GM23338 (cell line): ENCODE results near the gene ITGB1BP1. TPM values are rescaled to one million over a fixed set of nuclear protein-coding genes. Genes with fewer than 3 reads are reported as not detected.

Experiments
- ATAC-seq: fragments of 200-7000 bp; cut with Tn5 transposase; 3 replicates; pipeline ENCODE4 v1.9.1; 2020
- DNase-seq: peaks from one replicate; pipeline ENCODE4 v3.0.0-alpha.2; 2015; ENCODE audit warnings: low spot score
- H2AFZ ChIP-seq: fragments of 200-600 bp; sonication (generic); 2 replicates; pipeline ENCODE4 v1.8.0; 2016; ENCODE audit warnings: antibody characterized with exemption, mild to moderate bottlenecking, moderate library complexity
- H3F3A ChIP-seq: fragments of 200-600 bp; sonication (generic); replicated peaks from 2 replicates; pipeline ENCODE4 v1.8.0; 2017; ENCODE audit warnings: antibody characterized with exemption, mixed run types, low read depth
- H3K27ac ChIP-seq: fragments of 200-600 bp; sonication (generic); 2 replicates; pipeline ENCODE4 v1.6.1; 2016; ENCODE audit warnings: low read depth
- H3K27me3 ChIP-seq: fragments of 200-600 bp; sonication (generic); 2 replicates; pipeline ENCODE4 v1.8.0; 2016; ENCODE audit warnings: mild to moderate bottlenecking, mixed run types, moderate library complexity; ENCODE audit not compliant: insufficient read depth
- H3K36me3 ChIP-seq: fragments of 200-600 bp; sonication (generic); 2 replicates; pipeline ENCODE4 v1.8.0; 2016; ENCODE audit warnings: mild to moderate bottlenecking; ENCODE audit not compliant: insufficient read depth
- H3K4me1 ChIP-seq: fragments of 200-600 bp; sonication (generic); 2 replicates; pipeline ENCODE4 v1.8.0; 2016; ENCODE audit warnings: mild to moderate bottlenecking, moderate library complexity; ENCODE audit not compliant: insufficient read depth
- H3K4me2 ChIP-seq: fragments of 200-600 bp; sonication (generic); 2 replicates; pipeline ENCODE4 v1.7.1; 2017; ENCODE audit warnings: mixed run types
- H3K4me3 ChIP-seq: fragments of 200-600 bp; sonication (generic); 2 replicates; pipeline ENCODE4 v1.6.1; 2016; ENCODE audit warnings: mixed run types
- H3K79me2 ChIP-seq: fragments of 200-600 bp; sonication (generic); replicated peaks from 2 replicates; pipeline ENCODE4 v1.8.0; 2017; ENCODE audit warnings: mild to moderate bottlenecking; ENCODE audit not compliant: insufficient read depth
- H3K9me2 ChIP-seq: fragments of 200-600 bp; sonication (generic); 2 replicates; pipeline ENCODE4 v1.8.0; 2017; ENCODE audit not compliant: insufficient read depth
- H4K20me1 ChIP-seq: fragments of 200-600 bp; sonication (generic); replicated peaks from 2 replicates; pipeline ENCODE4 v1.8.0; 2017; ENCODE audit warnings: mild to moderate bottlenecking; ENCODE audit not compliant: insufficient read depth
- H3K27ac Mint-ChIP-seq: 2 replicates; pipeline ENCODE4 v1.8.0; 2020; ENCODE audit warnings: inconsistent platforms, mild to moderate bottlenecking, moderate library complexity, mixed read lengths
- H3K27me3 Mint-ChIP-seq: 3 replicates; pipeline ENCODE4 v1.8.0; 2022; ENCODE audit warnings: low read depth, mild to moderate bottlenecking, moderate library complexity, mixed read lengths, inconsistent platforms; ENCODE audit not compliant: insufficient read depth, poor library complexity
- H3K36me3 Mint-ChIP-seq: 3 replicates; pipeline ENCODE4 v1.8.0; 2021; ENCODE audit warnings: low read depth, mild to moderate bottlenecking, inconsistent platforms, moderate library complexity, mixed read lengths
- H3K4me1 Mint-ChIP-seq: 3 replicates; pipeline ENCODE4 v1.8.0; 2020; ENCODE audit warnings: mild to moderate bottlenecking, inconsistent platforms, mixed read lengths
- H3K4me3 Mint-ChIP-seq: 3 replicates; pipeline ENCODE4 v1.8.0; 2021; ENCODE audit warnings: moderate library complexity, mild to moderate bottlenecking, inconsistent platforms, mixed read lengths
- H3K9me3 Mint-ChIP-seq: 3 replicates; pipeline ENCODE4 v1.8.0; 2020; ENCODE audit warnings: moderate library complexity, mild to moderate bottlenecking, inconsistent platforms, mixed read lengths
- CREB1 ChIP-seq: fragments of 250-450 bp; sonication (Bioruptor Pico); IDR thresholded peaks from 2 replicates; pipeline ENCODE4 v1.5.0; 2020; ENCODE audit warnings: low read depth, mild to moderate bottlenecking, moderate library complexity
- EZH2 ChIP-seq: fragments of 200-600 bp; sonication (generic); IDR thresholded peaks from one replicate; pipeline ENCODE4 v1.8.0; 2017; ENCODE audit warnings: antibody characterized with exemption, mild to moderate bottlenecking, low read depth; ENCODE audit not compliant: unreplicated experiment
- EZH2phosphoT487 ChIP-seq: fragments of 200-600 bp; sonication (generic); IDR thresholded peaks from one replicate; pipeline ENCODE4 v1.8.1; 2018; ENCODE audit warnings: antibody characterized with exemption; ENCODE audit not compliant: unreplicated experiment
- JUNB ChIP-seq: IDR thresholded peaks from one replicate; pipeline ENCODE4 v1.6.1; 2016; ENCODE audit warnings: antibody characterized with exemption; ENCODE audit not compliant: unreplicated experiment
- NANOG ChIP-seq: IDR thresholded peaks from 2 replicates; pipeline ENCODE4 v1.6.1; 2016; ENCODE audit warnings: antibody characterized with exemption, borderline replicate concordance
- POLR2AphosphoS5 ChIP-seq: IDR thresholded peaks from 2 replicates; pipeline ENCODE4 v1.6.1; 2016; ENCODE audit warnings: antibody characterized with exemption, low read depth
- STAT1 ChIP-seq: IDR thresholded peaks from one replicate; pipeline ENCODE4 v1.6.1; 2016; ENCODE audit warnings: antibody characterized with exemption; ENCODE audit not compliant: unreplicated experiment
- ZNF114 ChIP-seq: fragments of 250-450 bp; sonication (Bioruptor Pico); IDR thresholded peaks from 2 replicates; pipeline ENCODE4 v1.5.0; 2020; ENCODE audit warnings: mild to moderate bottlenecking, moderate library complexity
- ZNF331 ChIP-seq: fragments of 250-450 bp; sonication (Bioruptor Pico); IDR thresholded peaks from 2 replicates; pipeline ENCODE4 v1.5.0; 2020; ENCODE audit warnings: low read depth, mild to moderate bottlenecking, moderate library complexity
- polyA plus RNA-seq: library from polyadenylated mRNA; unstranded; fragments of >200 nt; fragmentation: Nextera tagmentation; extraction: Ambion mirVana; gene quantifications from 2 replicates; pipeline ENCODE4 v1.2.1, GENCODE V29; 2016
- total RNA-seq: library from RNA; depleted of rRNA; stranded (reverse); fragments of >200 nt; shearing (Covaris generic); gene quantifications from 2 replicates; pipeline ENCODE4 v1.2.3, GENCODE V29; 2014
- TF ChIP-seq, protein P1 (sequence below): IDR thresholded peaks from one replicate; pipeline ENCODE4 v1.6.1; 2018; ENCODE audit warnings: antibody characterized with exemption; ENCODE audit not compliant: unreplicated experiment
- TF ChIP-seq, protein P2 (sequence below), 2 experiments: fragments of 200-600 bp in 1 of 2; sonication (generic) in 1 of 2; conservative IDR thresholded peaks; 2 replicates each; pipeline versions ENCODE4 v1.5.1 to v1.6.1; 2016 to 2017; ENCODE audit warnings: antibody characterized with exemption in 2 of 2, low read depth in 2 of 2, mild to moderate bottlenecking in 2 of 2, moderate library complexity in 1 of 2
- TF ChIP-seq, protein P3 (sequence below): IDR thresholded peaks from 2 replicates; pipeline ENCODE4 v1.6.1; 2016; ENCODE audit warnings: antibody characterized with exemption
- TF ChIP-seq, protein P4 (sequence below): fragments of 250-450 bp; sonication (Bioruptor Pico); IDR thresholded peaks from 2 replicates; pipeline ENCODE4 v1.5.0; 2020; ENCODE audit warnings: mild to moderate bottlenecking, moderate library complexity

The ITGB1BP1 gene
- total and polyA plus RNA-seq, 2 experiments from 2014 or later, result 29.1 to 63.5 TPM

DNA sequence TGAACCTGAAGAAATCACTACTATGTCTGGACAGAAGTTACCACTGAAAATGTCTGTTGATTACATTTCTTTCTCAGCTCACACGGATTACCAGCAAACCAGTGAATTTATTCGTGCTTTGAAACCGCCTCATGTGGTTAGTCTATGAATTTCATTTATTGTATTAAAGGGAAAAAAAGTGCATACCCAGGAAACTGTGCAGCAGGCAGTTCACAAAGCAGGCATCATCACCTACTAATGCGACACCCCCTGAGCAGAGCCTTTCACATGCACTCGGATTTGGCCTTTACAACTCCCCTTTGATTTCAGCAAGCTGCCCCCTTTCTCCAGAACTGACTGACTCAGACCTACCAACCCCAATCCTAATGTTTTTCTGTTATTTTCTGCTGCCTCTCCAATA is 20.2 kb upstream of the ITGB1BP1 start:
- ATAC-seq (no peak), DNase-seq (no peak)
- Histone ChIP-seq H3F3A (no peaks in the 10 kb centered on the region), H4K20me1 (no peaks in the 10 kb centered on the region; the same call in none of the 2 replicates), H3K4me1 (no peaks in the 10 kb centered on the region), H2AFZ (no peak overlapping the region), H3K36me3 (peaks cover 42% of the 10 kb centered on the region), H3K9me2 (no peaks in the 10 kb centered on the region), H3K27me3 (no peaks in the 10 kb centered on the region), H3K4me2 (no peak overlapping the region), H3K4me3 (no peak overlapping the region), H3K27ac (no peak overlapping the region), H3K79me2 (no peaks in the 10 kb centered on the region)
- Mint-ChIP-seq H3K4me3 (no peak overlapping the region), H3K27ac (no peak overlapping the region), H3K36me3 (peaks cover 69% of the 10 kb centered on the region), H3K4me1 (no peaks in the 10 kb centered on the region), H3K27me3 (no peaks in the 10 kb centered on the region), H3K9me3 (no peaks in the 10 kb centered on the region)
- TF ChIP-seq EZH2 (no peak), NANOG (no peak), ZNF114 (no peak), JUNB (no peak), STAT1 (no peak), CREB1 (CRISPR knock-in tag) (no peak), EZH2phosphoT487 (no peak), ZNF331 (CRISPR knock-in tag) (no peak), POLR2AphosphoS5 (no peak)
- TF ChIP-seq, protein P1, sequence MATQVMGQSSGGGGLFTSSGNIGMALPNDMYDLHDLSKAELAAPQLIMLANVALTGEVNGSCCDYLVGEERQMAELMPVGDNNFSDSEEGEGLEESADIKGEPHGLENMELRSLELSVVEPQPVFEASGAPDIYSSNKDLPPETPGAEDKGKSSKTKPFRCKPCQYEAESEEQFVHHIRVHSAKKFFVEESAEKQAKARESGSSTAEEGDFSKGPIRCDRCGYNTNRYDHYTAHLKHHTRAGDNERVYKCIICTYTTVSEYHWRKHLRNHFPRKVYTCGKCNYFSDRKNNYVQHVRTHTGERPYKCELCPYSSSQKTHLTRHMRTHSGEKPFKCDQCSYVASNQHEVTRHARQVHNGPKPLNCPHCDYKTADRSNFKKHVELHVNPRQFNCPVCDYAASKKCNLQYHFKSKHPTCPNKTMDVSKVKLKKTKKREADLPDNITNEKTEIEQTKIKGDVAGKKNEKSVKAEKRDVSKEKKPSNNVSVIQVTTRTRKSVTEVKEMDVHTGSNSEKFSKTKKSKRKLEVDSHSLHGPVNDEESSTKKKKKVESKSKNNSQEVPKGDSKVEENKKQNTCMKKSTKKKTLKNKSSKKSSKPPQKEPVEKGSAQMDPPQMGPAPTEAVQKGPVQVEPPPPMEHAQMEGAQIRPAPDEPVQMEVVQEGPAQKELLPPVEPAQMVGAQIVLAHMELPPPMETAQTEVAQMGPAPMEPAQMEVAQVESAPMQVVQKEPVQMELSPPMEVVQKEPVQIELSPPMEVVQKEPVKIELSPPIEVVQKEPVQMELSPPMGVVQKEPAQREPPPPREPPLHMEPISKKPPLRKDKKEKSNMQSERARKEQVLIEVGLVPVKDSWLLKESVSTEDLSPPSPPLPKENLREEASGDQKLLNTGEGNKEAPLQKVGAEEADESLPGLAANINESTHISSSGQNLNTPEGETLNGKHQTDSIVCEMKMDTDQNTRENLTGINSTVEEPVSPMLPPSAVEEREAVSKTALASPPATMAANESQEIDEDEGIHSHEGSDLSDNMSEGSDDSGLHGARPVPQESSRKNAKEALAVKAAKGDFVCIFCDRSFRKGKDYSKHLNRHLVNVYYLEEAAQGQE, result no peak
- TF ChIP-seq, protein P2, sequence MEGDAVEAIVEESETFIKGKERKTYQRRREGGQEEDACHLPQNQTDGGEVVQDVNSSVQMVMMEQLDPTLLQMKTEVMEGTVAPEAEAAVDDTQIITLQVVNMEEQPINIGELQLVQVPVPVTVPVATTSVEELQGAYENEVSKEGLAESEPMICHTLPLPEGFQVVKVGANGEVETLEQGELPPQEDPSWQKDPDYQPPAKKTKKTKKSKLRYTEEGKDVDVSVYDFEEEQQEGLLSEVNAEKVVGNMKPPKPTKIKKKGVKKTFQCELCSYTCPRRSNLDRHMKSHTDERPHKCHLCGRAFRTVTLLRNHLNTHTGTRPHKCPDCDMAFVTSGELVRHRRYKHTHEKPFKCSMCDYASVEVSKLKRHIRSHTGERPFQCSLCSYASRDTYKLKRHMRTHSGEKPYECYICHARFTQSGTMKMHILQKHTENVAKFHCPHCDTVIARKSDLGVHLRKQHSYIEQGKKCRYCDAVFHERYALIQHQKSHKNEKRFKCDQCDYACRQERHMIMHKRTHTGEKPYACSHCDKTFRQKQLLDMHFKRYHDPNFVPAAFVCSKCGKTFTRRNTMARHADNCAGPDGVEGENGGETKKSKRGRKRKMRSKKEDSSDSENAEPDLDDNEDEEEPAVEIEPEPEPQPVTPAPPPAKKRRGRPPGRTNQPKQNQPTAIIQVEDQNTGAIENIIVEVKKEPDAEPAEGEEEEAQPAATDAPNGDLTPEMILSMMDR (conservative IDR thresholded peaks at IDR 0.05; ENCODE audit: low read depth in 2 of 2), result no peak
- TF ChIP-seq, protein P3, sequence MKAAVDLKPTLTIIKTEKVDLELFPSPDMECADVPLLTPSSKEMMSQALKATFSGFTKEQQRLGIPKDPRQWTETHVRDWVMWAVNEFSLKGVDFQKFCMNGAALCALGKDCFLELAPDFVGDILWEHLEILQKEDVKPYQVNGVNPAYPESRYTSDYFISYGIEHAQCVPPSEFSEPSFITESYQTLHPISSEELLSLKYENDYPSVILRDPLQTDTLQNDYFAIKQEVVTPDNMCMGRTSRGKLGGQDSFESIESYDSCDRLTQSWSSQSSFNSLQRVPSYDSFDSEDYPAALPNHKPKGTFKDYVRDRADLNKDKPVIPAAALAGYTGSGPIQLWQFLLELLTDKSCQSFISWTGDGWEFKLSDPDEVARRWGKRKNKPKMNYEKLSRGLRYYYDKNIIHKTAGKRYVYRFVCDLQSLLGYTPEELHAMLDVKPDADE, result no peak
- TF ChIP-seq, protein P4, sequence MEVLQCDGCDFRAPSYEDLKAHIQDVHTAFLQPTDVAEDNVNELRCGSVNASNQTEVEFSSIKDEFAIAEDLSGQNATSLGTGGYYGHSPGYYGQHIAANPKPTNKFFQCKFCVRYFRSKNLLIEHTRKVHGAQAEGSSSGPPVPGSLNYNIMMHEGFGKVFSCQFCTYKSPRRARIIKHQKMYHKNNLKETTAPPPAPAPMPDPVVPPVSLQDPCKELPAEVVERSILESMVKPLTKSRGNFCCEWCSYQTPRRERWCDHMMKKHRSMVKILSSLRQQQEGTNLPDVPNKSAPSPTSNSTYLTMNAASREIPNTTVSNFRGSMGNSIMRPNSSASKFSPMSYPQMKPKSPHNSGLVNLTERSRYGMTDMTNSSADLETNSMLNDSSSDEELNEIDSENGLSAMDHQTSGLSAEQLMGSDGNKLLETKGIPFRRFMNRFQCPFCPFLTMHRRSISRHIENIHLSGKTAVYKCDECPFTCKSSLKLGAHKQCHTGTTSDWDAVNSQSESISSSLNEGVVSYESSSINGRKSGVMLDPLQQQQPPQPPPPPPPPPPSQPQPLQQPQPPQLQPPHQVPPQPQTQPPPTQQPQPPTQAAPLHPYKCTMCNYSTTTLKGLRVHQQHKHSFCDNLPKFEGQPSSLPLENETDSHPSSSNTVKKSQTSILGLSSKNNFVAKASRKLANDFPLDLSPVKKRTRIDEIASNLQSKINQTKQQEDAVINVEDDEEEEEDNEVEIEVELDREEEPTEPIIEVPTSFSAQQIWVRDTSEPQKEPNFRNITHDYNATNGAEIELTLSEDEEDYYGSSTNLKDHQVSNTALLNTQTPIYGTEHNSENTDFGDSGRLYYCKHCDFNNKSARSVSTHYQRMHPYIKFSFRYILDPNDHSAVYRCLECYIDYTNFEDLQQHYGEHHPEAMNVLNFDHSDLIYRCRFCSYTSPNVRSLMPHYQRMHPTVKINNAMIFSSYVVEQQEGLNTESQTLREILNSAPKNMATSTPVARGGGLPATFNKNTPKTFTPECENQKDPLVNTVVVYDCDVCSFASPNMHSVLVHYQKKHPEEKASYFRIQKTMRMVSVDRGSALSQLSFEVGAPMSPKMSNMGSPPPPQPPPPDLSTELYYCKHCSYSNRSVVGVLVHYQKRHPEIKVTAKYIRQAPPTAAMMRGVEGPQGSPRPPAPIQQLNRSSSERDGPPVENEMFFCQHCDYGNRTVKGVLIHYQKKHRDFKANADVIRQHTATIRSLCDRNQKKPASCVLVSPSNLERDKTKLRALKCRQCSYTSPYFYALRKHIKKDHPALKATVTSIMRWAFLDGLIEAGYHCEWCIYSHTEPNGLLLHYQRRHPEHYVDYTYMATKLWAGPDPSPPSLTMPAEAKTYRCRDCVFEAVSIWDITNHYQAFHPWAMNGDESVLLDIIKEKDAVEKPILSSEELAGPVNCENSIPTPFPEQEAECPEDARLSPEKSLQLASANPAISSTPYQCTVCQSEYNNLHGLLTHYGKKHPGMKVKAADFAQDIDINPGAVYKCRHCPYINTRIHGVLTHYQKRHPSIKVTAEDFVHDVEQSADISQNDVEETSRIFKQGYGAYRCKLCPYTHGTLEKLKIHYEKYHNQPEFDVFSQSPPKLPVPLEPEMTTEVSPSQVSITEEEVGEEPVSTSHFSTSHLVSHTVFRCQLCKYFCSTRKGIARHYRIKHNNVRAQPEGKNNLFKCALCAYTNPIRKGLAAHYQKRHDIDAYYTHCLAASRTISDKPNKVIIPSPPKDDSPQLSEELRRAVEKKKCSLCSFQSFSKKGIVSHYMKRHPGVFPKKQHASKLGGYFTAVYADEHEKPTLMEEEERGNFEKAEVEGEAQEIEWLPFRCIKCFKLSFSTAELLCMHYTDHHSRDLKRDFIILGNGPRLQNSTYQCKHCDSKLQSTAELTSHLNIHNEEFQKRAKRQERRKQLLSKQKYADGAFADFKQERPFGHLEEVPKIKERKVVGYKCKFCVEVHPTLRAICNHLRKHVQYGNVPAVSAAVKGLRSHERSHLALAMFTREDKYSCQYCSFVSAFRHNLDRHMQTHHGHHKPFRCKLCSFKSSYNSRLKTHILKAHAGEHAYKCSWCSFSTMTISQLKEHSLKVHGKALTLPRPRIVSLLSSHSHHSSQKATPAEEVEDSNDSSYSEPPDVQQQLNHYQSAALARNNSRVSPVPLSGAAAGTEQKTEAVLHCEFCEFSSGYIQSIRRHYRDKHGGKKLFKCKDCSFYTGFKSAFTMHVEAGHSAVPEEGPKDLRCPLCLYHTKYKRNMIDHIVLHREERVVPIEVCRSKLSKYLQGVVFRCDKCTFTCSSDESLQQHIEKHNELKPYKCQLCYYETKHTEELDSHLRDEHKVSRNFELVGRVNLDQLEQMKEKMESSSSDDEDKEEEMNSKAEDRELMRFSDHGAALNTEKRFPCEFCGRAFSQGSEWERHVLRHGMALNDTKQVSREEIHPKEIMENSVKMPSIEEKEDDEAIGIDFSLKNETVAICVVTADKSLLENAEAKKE (CRISPR knock-in tag), result no peak
